GM12865 (cell line): ENCODE results near the gene AGPAT1.
A peak's percentile ranks its signal among the peaks of the same experiment; 100 is the strongest.
"Not testable (repeated sequence)": the region's sequence is repeated elsewhere in the genome, so short reads cannot be mapped to it uniquely, and the experiment has no call there.

Experiments used
- DNase-seq: peaks from one replicate; pipeline ENCODE4 v3.0.0; 2010; ENCODE audit warnings: low read depth
- H3K4me3 ChIP-seq: 2 replicates; pipeline ENCODE4 v1.5.1; 2011; ENCODE audit warnings: mild to moderate bottlenecking, low read depth, low read length, control low read depth
- CTCF ChIP-seq: IDR thresholded peaks from 2 replicates; pipeline ENCODE4 v1.5.1; 2011; ENCODE audit warnings: low read length, control low read depth, low read depth, inconsistent platforms; ENCODE audit not compliant: insufficient read depth; ENCODE audit errors: missing control alignments

Gene AGPAT1

DNA sequence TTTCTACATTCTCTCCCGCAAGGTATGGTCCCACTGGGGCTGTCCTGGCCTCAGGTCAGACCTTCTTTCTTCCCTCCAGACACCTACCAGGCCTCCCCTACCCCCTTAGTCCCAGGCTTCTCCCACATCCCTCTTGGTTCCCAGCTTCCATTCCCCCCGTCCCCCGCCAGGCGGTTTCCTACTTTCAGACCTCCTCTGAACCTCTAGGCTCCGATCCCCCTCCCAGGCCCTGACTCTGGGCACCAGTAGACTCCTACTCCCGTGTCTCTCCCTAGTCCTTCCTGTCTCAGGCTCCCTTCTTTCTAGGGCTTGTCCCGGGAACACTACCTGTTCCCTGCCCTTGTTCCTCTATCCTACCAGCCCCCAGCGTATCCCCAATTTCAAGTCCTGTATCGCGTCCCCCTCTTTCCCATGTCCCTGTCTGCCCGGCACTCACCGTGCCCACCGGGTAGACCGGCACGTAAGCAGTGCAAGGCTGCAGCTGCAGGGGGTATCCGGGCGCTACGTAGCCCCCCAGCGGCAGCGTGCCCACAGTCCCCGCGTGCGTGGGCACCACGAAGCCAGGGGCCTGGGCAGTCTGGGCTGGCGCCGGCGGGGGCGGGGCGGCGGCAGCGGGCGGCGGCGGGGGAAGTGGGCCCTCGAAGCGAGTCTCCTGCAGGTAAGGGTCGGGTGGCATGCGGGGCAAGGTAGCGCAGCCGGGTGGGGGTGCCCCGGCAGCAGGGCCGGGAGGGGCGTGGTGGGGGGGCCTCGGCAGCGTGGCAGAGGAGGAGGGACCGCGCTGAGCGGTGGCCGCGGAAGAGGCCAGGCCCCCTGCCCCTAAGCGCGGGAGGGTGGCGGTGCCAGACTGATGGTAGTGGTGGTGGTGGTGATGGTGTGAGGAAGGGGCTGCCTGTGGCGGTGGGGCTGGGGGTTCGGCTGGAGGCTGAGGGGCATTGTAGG lies 25.7 kb downstream of the AGPAT1 start:
- DNase-seq, result no peak
- TF ChIP-seq CTCF, result no peak
- no peak overlapping the region for H3K4me3 ChIP-seq

DNA sequence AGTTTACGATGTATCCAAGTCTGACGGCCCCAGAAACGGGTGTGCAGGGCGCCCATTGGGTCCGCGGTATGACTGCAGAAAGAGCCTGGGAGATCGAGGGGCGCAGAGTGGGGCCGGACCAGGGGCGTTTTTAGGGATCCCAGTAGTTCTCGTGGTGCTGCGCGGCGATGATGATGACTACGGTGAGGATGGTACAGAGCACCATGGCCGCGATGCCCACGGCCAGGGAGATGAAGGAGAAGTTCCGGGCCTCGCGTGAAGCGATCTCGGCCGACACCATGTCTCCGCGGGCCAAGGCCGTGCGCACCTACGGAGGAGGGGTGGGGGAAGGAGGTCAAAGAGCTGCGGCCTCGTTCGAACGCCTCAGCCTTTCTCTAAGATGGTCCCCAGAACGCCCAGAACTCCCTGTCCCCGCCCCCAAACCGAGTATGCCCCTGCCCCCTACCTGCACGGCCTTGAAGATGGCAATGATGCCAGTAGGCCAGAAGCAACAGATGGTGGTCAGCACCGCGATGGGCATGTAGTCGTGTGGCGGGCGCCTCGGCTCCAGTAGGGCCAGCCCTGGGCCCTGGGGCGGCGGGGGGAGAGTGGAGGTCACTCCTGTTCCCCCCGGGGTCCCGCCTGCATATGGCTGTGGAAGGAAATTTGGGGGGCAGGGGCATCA lies 26.7 kb downstream of the AGPAT1 start:
- H3K4me3 ChIP-seq, result no peak overlapping the region
- DNase-seq, result no peak
- TF ChIP-seq CTCF, result no peak

DNA sequence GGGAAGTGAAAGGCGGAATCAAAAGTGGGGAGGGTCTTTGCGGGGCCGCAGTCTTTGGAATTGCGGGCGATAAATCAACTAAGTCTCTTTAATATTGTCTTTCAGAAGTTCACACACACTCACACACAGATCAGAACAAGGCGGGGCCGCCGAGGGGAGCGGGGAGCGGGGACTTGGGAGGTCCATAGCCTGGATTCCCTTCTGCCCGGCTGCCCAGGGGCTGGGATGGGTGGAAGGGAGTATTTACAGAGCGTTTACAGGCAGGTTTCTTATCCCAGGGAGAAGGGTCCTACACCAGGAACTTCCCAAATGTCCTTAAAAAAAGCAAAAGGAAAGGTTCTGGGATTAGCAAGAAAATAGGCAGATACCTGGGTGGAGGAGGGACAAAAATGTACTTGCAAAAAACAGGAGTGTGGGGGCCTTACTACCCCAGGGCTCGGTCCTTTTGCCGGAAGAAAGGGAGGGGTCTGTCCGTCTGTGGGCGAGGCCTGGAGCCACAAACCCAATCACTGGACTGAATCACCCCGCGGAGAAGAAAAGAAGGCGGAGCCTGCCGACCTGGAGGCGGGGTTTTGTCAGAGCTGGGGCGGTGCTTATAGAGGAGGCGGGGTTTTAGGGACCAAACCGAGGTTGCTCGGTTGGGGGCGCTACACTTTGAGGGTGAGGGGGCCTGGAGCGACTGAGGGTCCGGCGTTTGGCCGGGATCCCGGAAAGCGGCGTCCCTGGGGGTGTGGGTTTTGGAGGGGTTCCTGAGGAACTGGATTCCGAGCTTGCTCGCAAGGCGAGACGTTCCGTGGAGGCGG lies 27.4 kb downstream of the AGPAT1 start:
- TF ChIP-seq CTCF, result no peak
- no peak for DNase-seq
- H3K4me3 ChIP-seq, result no peak overlapping the region

DNA sequence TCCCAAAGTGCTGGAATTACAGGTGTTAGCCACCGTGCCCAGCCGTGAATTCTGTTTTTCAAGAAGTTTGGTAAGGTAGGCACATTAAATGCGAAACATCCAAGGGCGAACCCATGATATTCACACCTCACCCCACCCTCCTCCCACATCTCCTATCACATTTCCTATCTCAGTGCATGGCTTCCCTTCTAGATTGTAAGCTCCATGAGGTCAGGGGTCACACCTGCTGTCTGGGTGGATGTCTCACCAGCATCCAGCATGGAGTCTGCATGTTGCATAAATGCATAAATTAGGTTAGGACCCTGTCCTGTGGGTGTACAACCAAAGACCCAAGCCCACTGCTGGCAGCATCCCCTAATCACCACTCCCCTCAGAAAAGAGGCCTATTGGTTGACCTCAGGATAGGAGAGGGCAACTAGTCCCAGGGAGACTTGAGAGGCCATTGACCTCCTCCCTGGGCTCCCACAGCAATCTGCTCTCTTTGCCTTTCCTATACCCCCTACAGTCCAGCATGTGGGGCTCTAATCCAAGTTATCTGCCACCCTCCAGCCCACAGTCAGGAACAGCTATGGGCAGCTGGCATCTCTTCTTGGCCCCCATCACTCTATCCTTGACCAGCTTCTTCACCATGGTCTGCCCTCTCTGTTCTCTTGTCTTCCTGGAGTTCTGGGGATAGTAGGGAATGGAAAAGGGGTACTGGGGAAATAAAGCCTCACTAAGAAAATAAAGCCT lies 28.3 kb downstream of the AGPAT1 start:
- no peak for DNase-seq
- no peak overlapping the region for H3K4me3 ChIP-seq
- TF ChIP-seq CTCF, result peak; percentile 5

- no peak for DNase-seq
- TF ChIP-seq CTCF, result no peak
- no peak overlapping the region for H3K4me3 ChIP-seq
These were observed 29.2 kb downstream of the AGPAT1 start for GRCh38 chr6:32146687-32147086.

DNA sequence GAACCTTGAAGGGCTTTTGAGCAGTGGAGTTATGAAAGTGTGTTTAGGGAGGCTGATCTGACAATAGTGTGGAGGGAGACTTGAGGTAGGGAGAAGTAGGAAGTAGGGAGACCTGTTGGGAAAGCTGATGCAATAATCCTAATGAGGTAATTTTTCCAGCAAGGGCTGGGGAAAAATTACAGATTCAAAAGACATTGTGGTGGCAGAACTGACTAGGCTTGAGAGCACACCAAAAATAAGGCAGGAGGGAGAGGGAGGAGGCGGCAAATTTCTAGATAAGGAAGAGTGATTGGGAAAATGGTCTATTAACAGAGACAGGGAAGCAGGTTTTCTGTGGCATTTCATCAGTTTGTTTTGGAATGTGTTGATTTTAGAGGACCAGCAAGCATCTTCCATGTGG lies 29.6 kb downstream of the AGPAT1 start:
- no peak for TF ChIP-seq CTCF
- no peak for DNase-seq

DNA sequence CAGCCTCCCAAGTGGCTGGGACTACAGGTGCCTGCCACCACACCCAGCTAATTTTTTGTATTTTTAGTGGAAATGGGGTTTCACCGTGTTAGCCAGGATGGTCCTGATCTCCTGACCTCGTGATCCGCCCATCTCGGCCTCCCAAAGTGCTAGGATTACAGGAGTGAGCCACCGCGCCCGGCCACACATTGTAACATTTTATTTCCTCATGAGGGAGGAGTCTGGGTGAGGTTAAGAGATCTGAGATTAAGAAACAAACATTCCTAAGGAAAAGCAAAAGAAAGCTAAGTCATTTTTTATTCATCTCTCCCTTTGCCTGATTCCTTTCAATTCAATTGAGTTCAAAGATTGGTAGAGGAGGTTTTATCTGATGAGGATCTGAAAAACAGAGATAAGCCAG lies 31.6 kb downstream of the AGPAT1 start:
- H3K4me3 ChIP-seq, DNase-seq: not testable (repeated sequence)

More for the DNA sequence above, 29.6 kb downstream of the AGPAT1 start:
- no peak overlapping the region for H3K4me3 ChIP-seq
